MCF 10A (cell line): ENCODE results near the gene RFX1. TPM values are rescaled to one million over a fixed set of nuclear protein-coding genes. Genes with fewer than 3 reads are reported as not detected.

Source experiments
- Bru-seq: library from RNA; stranded (reverse); fragments of 400-500 nt; gene quantifications from one replicate; lab custom pipeline; 2021; lab: Mats Ljungman, UMichigan
- BruChase-seq, 2 experiments: library from RNA; stranded (reverse); fragments of 400-500 nt; gene quantifications; one replicate each; lab custom pipeline; 2021; lab: Mats Ljungman, UMichigan
- BruUV-seq: library from RNA; stranded (reverse); fragments of 400-500 nt; replicated peaks from 2 replicates; lab custom pipeline; 2021; lab: Mats Ljungman, UMichigan
- CTCF ChIA-PET: fragments of 300-600 bp; sonication (Branson Sonifier 250); formaldehyde crosslinking; extraction: SDS; loops from one replicate; lab custom pipeline; 2021; ENCODE audit warnings: antibody characterized with exemption, inconsistent platforms; lab: Yijun Ruan, JAX
- POLR2A ChIA-PET: fragments of 300-600, 350-650 bp; sonication (Branson Sonifier 250); formaldehyde crosslinking; extraction: SDS; loops from one replicate; lab custom pipeline; 2020; ENCODE audit warnings: antibody characterized with exemption, inconsistent platforms; lab: Yijun Ruan, JAX
- DNase-seq: peaks from one replicate; pipeline ENCODE4 v3.0.0-alpha.2; 2018; ENCODE audit not compliant: unreplicated experiment
- H3K27ac Mint-ChIP-seq: one replicate; pipeline ENCODE4 v1.8.0; 2022; ENCODE audit warnings: mild to moderate bottlenecking, low read depth, mixed read lengths; ENCODE audit not compliant: unreplicated experiment
- H3K27me3 Mint-ChIP-seq: one replicate; pipeline ENCODE4 v1.8.0; 2022; ENCODE audit warnings: mixed read lengths; ENCODE audit not compliant: insufficient read depth, unreplicated experiment
- H3K36me3 Mint-ChIP-seq: one replicate; pipeline ENCODE4 v1.8.0; 2022; ENCODE audit warnings: mild to moderate bottlenecking, moderate library complexity, mixed read lengths; ENCODE audit not compliant: insufficient read depth, unreplicated experiment
- H3K4me1 Mint-ChIP-seq: one replicate; pipeline ENCODE4 v1.8.0; 2022; ENCODE audit warnings: mixed read lengths; ENCODE audit not compliant: insufficient read depth, unreplicated experiment
- H3K4me3 Mint-ChIP-seq: one replicate; pipeline ENCODE4 v1.8.0; 2022; ENCODE audit warnings: mild to moderate bottlenecking, moderate library complexity, mixed read lengths; ENCODE audit not compliant: unreplicated experiment
- H3K9me3 Mint-ChIP-seq: one replicate; pipeline ENCODE4 v1.8.0; 2022; ENCODE audit warnings: mixed read lengths; ENCODE audit not compliant: unreplicated experiment
- CTCF ChIP-seq: fragments of 200-600 bp; IDR thresholded peaks from one replicate; pipeline ENCODE4 v1.8.0; 2022; ENCODE audit warnings: antibody characterized with exemption, mild to moderate bottlenecking; ENCODE audit not compliant: unreplicated experiment
- intact Hi-C: fragments of 100-400 bp; cut with micrococcal nuclease; formaldehyde crosslinking; loops from 2 replicates; pipeline ENCODE4 v1.14.1; 2022
- long read RNA-seq: library from polyadenylated mRNA; stranded (forward); transcript quantifications from one replicate; pipeline ENCODE4 v2.0.0, GENCODE V29; 2022
- total RNA-seq: library from RNA; stranded (reverse); gene quantifications from 2 replicates; pipeline ENCODE4 v1.2.3, GENCODE V29; 2022

Gene RFX1
- total RNA-seq (16.8 and 17.7 TPM in 2 replicates), Bru-seq, nascent RNA (percentile 53 among the genes with signal in this experiment), BruChase-seq, experiment 1, labeled RNA remaining after a 6-hour chase (percentile 53 among the genes with signal in this experiment), BruChase-seq, experiment 2, labeled RNA remaining after a 2-hour chase (percentile 52 among the genes with signal in this experiment)
- long read RNA-seq, partial matches to known transcripts, result 1 of 3 reads
- long read RNA-seq, other reads (novel, unspliced or antisense), result 2 of 3 reads

- DNase-seq, result peak; percentile 100
- Mint-ChIP-seq H3K4me3 (peak within 1 kb of the TSS; percentile 90), H3K27ac (peak within 1 kb of the TSS; percentile 100), H3K9me3 (no peaks in the 10 kb centered on the region), H3K36me3 (peaks cover 19% of the 10 kb centered on the region), H3K4me1 (peaks cover 4% of the 10 kb centered on the region), H3K27me3 (no peaks in the 10 kb centered on the region)
- no peak for TF ChIP-seq CTCF
- intact Hi-C loops, result loop anchor here (2.0 kb wide), 1 partner anchor 75 kb away; no protein-coding TSS in a partner anchor
- ChIA-PET POLR2A (interaction anchor here (0.7 to 2.6 kb wide), 12 partner anchors 15 to 348 kb away, joined by 3 to 14 read pairs (median 4); partner anchors contain the start of genes DCAF15 and IL27RA), CTCF (interaction anchor here (0.6 to 2.1 kb wide), 3 partner anchors 64 to 103 kb away, joined by 3 to 6 read pairs (median 3); partner anchors contain the start of gene MISP3)
- BruUV-seq, result no TSS peak
Measured at GRCh38 chr19:14006085-14006765, at the start of gene RFX1. TSS of gene RFX1 (minus strand) at chr19:14006320. CDS start at chr19:13993843, 12,477 bp downstream.

- H3K4me1 Mint-ChIP-seq, result peaks cover 13% of the 10 kb centered on the region
- peaks cover 23% of the 10 kb centered on the region for H3K27me3 Mint-ChIP-seq
- intact Hi-C loops, result no loop called here
- H3K27ac Mint-ChIP-seq, result no peak overlapping the region
- H3K36me3 Mint-ChIP-seq, result peaks cover 4% of the 10 kb centered on the region
- POLR2A ChIA-PET, result no interaction called here
- no TSS peak for BruUV-seq
- H3K4me3 Mint-ChIP-seq, result no peak overlapping the region
- TF ChIP-seq CTCF, result no peak
- CTCF ChIA-PET, result interaction anchor here (1.2 kb wide), 1 partner anchor 23 kb away, joined by 6 read pairs; no protein-coding TSS in a partner anchor
- no peak for DNase-seq
- H3K9me3 Mint-ChIP-seq, result no peaks in the 10 kb centered on the region
Measured at GRCh38 chr19:14055396-14055795, 49.3 kb upstream of the RFX1 start.

GRCh38 chr19:14054721-14055120, 48.6 kb upstream of the RFX1 start:
- Mint-ChIP-seq H3K27me3 (peaks cover 20% of the 10 kb centered on the region), H3K27ac (no peak overlapping the region), H3K4me3 (no peak overlapping the region), H3K4me1 (peaks cover 13% of the 10 kb centered on the region), H3K9me3 (no peaks in the 10 kb centered on the region), H3K36me3 (peaks cover 4% of the 10 kb centered on the region)
- no TSS peak for BruUV-seq
- CTCF ChIA-PET, result interaction anchor here (1.2 kb wide), 1 partner anchor 23 kb away, joined by 6 read pairs; no protein-coding TSS in a partner anchor
- TF ChIP-seq CTCF, result no peak
- POLR2A ChIA-PET, result no interaction called here
- DNase-seq, result no peak
- intact Hi-C loops, result no loop called here

GRCh38 chr19:14054099-14054498, 48.0 kb upstream of the RFX1 start:
- peaks cover 4% of the 10 kb centered on the region for H3K36me3 Mint-ChIP-seq
- H3K27ac Mint-ChIP-seq, result no peak overlapping the region
- no peak for TF ChIP-seq CTCF
- H3K4me1 Mint-ChIP-seq, result peaks cover 13% of the 10 kb centered on the region
- no peak for DNase-seq
- intact Hi-C loops, result no loop called here
- no peaks in the 10 kb centered on the region for H3K9me3 Mint-ChIP-seq
- ChIA-PET POLR2A (no interaction called here), CTCF (interaction anchor here (0.7 to 1.2 kb wide), 2 partner anchors 18 to 24 kb away, joined by 3 to 6 read pairs; partner anchors contain the start of gene MISP3)
- H3K4me3 Mint-ChIP-seq, result no peak overlapping the region
- peaks cover 13% of the 10 kb centered on the region for H3K27me3 Mint-ChIP-seq
- BruUV-seq, result no TSS peak
